OCI-LY7 (cell line): ENCODE results near the gene SPRED2. TPM values are rescaled to one million over a fixed set of nuclear protein-coding genes. Genes with fewer than 3 reads are reported as not detected.

Experiments used
- BruUV-seq: library from RNA; stranded (reverse); fragments of 400-500 nt; replicated peaks from 2 replicates; lab custom pipeline; 2021; lab: Mats Ljungman, UMichigan
- CTCF ChIA-PET: fragments of 300-600 bp; sonication (Branson Sonifier 250); formaldehyde crosslinking; loops from one replicate; lab custom pipeline; 2022; ENCODE audit warnings: antibody characterized with exemption; ENCODE audit not compliant: unreplicated experiment; lab: Charles Lee
- POLR2A ChIA-PET: fragments of 300-600 bp; sonication (Branson Sonifier 250); formaldehyde crosslinking; loops from one replicate; lab custom pipeline; 2022; ENCODE audit warnings: antibody characterized with exemption; lab: Charles Lee
- DNase-seq: peaks from one replicate; pipeline ENCODE4 v3.0.0-alpha.2; 2015; ENCODE audit warnings: low spot score
- H2AFZ ChIP-seq: fragments of 200-600 bp; sonication (generic), shearing (Covaris generic); 2 replicates; pipeline ENCODE4 v1.6.1; 2014; ENCODE audit warnings: mild to moderate bottlenecking, antibody characterized with exemption, low read length, moderate library complexity
- H3K27ac ChIP-seq: fragments of 200-600 bp; sonication (generic); 2 replicates; pipeline ENCODE4 v1.5.1; 2014; ENCODE audit warnings: mixed run types, low read depth, mild to moderate bottlenecking, moderate library complexity, low read length, inconsistent platforms; ENCODE audit not compliant: poor library complexity, severe bottlenecking
- H3K36me3 ChIP-seq: fragments of 200-600 bp; sonication (generic); 2 replicates; pipeline ENCODE4 v1.6.1; 2014; ENCODE audit warnings: mild to moderate bottlenecking, antibody characterized with exemption, low read length, moderate library complexity, mixed read lengths; ENCODE audit not compliant: insufficient read depth
- H3K4me1 ChIP-seq: fragments of 200-600 bp; sonication (generic); 2 replicates; pipeline ENCODE4 v1.5.1; 2014; ENCODE audit warnings: mild to moderate bottlenecking, low read length; ENCODE audit not compliant: insufficient read depth, poor library complexity, severe bottlenecking
- H3K4me2 ChIP-seq: fragments of 200-600 bp; sonication (generic); 2 replicates; pipeline ENCODE4 v1.6.1; 2014; ENCODE audit warnings: mild to moderate bottlenecking, low read length
- H3K4me3 ChIP-seq: fragments of 200-600 bp; sonication (generic); 2 replicates; pipeline ENCODE4 v1.5.1; 2014; ENCODE audit warnings: mild to moderate bottlenecking, low read depth, low read length; ENCODE audit not compliant: poor library complexity, severe bottlenecking
- H3K79me2 ChIP-seq: fragments of 200-600 bp; sonication (generic); 2 replicates; pipeline ENCODE4 v1.6.1; 2016; ENCODE audit warnings: low read depth, mild to moderate bottlenecking, low read length, moderate library complexity, mixed read lengths; ENCODE audit not compliant: insufficient read depth
- H3K9me2 ChIP-seq: fragments of 200-600 bp; sonication (generic); 2 replicates; pipeline ENCODE4 v1.6.1; 2016; ENCODE audit warnings: mild to moderate bottlenecking, low read length, mixed read lengths; ENCODE audit not compliant: insufficient read depth
- H3K9me3 ChIP-seq: fragments of 200-600 bp; sonication (generic); 2 replicates; pipeline ENCODE4 v1.6.1; 2014; ENCODE audit warnings: mild to moderate bottlenecking, mixed run types, low read length, mixed read lengths
- H4K20me1 ChIP-seq: fragments of 200-600 bp; sonication (generic); 2 replicates; pipeline ENCODE4 v1.6.1; 2014; ENCODE audit warnings: mild to moderate bottlenecking, antibody characterized with exemption, low read length, moderate library complexity, mixed read lengths; ENCODE audit not compliant: insufficient read depth
- CTCF ChIP-seq: fragments of 200-600 bp; sonication (generic); conservative IDR thresholded peaks from 2 replicates; pipeline ENCODE4 v1.5.1; 2014; ENCODE audit warnings: mild to moderate bottlenecking, antibody characterized with exemption, low read length, moderate library complexity, mixed read lengths
- EZH2phosphoT487 ChIP-seq: fragments of 200-600 bp; sonication (generic); IDR thresholded peaks from 2 replicates; pipeline ENCODE4 v1.6.1; 2018; ENCODE audit warnings: low read depth, borderline replicate concordance, mild to moderate bottlenecking, mixed run types, antibody characterized with exemption, low read length, moderate library complexity, mixed read lengths
- intact Hi-C: fragments of 100-400 bp; cut with micrococcal nuclease; formaldehyde crosslinking; loops from one replicate; pipeline ENCODE4 v1.10.0; 2022; ENCODE audit not compliant: unreplicated experiment
- total RNA-seq, 2 experiments: library from RNA; depleted of rRNA in 1 of 2; stranded (reverse); fragments of >200 nt in 1 of 2; shearing (Covaris generic) in 1 of 2; gene quantifications; 2 replicates each; pipeline ENCODE4 v1.2.3, GENCODE V29; 2014 to 2022

Gene SPRED2
- total RNA-seq, 2 experiments from 2014 or later: 8.0 to 49.1 TPM

- no TSS peak for BruUV-seq
- ChIA-PET POLR2A (interaction anchor here (1.0 to 1.7 kb wide), 4 partner anchors 11 to 92 kb away, joined by 3 to 4 read pairs (median 3); no protein-coding TSS in a partner anchor), CTCF (no interaction called here)
- Histone ChIP-seq H3K79me2 (no peaks in the 10 kb centered on the region), H3K4me1 (peaks cover 9% of the 10 kb centered on the region), H3K36me3 (peaks cover 40% of the 10 kb centered on the region), H3K9me2 (no peaks in the 10 kb centered on the region), H3K4me3 (no peak overlapping the region), H4K20me1 (no peaks in the 10 kb centered on the region), H3K4me2 (no peak overlapping the region), H3K9me3 (no peaks in the 10 kb centered on the region), H2AFZ (no peak overlapping the region), H3K27ac (no peak overlapping the region)
- intact Hi-C loops: loop anchor here (5.0 kb wide), 2 partner anchors 277 to 297 kb away; no protein-coding TSS in a partner anchor
- no peak for DNase-seq
- TF ChIP-seq CTCF: no peak
- no peak for TF ChIP-seq EZH2phosphoT487
Observed at GRCh38 chr2:65275141-65275915, 157.1 kb downstream of the SPRED2 start.

- intact Hi-C loops: no loop called here
- Histone ChIP-seq H4K20me1 (no peaks in the 10 kb centered on the region), H3K4me1 (peaks cover 3% of the 10 kb centered on the region), H2AFZ (no peak overlapping the region), H3K79me2 (no peaks in the 10 kb centered on the region), H3K4me2 (no peak overlapping the region), H3K9me2 (no peaks in the 10 kb centered on the region), H3K4me3 (no peak overlapping the region), H3K27ac (no peak overlapping the region), H3K9me3 (no peaks in the 10 kb centered on the region), H3K36me3 (peaks cover 60% of the 10 kb centered on the region)
- POLR2A ChIA-PET: no interaction called here
- TF ChIP-seq CTCF: no peak
- no peak for TF ChIP-seq EZH2phosphoT487
- no TSS peak for BruUV-seq
- no peak for DNase-seq
- CTCF ChIA-PET: no interaction called here
Observed at GRCh38 chr2:65273344-65273743, 159.1 kb downstream of the SPRED2 start.

GRCh38 chr2:65268957-65269356 is 163.4 kb downstream of the SPRED2 start:
- H3K79me2 ChIP-seq: 0 out of 2 replicates have a peak, but pooled peaks cover 5% of the 10 kb centered on the region
- no TSS peak for BruUV-seq
- H4K20me1 ChIP-seq: no peaks in the 10 kb centered on the region
- H3K9me2 ChIP-seq: no peaks in the 10 kb centered on the region
- ChIA-PET POLR2A (interaction anchor here (0.7 to 2.1 kb wide), 3 partner anchors 11 to 114 kb away, joined by 3 to 5 read pairs (median 5); no protein-coding TSS in a partner anchor), CTCF (no interaction called here)
- peaks cover 9% of the 10 kb centered on the region for H3K4me1 ChIP-seq
- intact Hi-C loops: no loop called here
- peaks cover 91% of the 10 kb centered on the region for H3K36me3 ChIP-seq
- no peaks in the 10 kb centered on the region for H3K9me3 ChIP-seq
- no peak for DNase-seq
- TF ChIP-seq EZH2phosphoT487 (no peak), CTCF (no peak)
- H2AFZ ChIP-seq: no peak overlapping the region
- no peak overlapping the region for H3K27ac ChIP-seq
- no peak overlapping the region for H3K4me3 ChIP-seq
- no peak overlapping the region for H3K4me2 ChIP-seq
